A549 treated with Mapracorat at 1 μM for 4 hours (cell line): Measurements from ENCODE around the gene WFDC5. TPM values are rescaled to one million over a fixed set of nuclear protein-coding genes. Genes with fewer than 3 reads are reported as not detected.

Source experiments
- total RNA-seq: library from RNA; stranded (reverse); fragments of 200-300 nt; extraction: Qiagen RNA extraction; gene quantifications from 5 replicates; pipeline ENCODE4 v1.2.3, GENCODE V29; 2022

Gene WFDC5, protein sequence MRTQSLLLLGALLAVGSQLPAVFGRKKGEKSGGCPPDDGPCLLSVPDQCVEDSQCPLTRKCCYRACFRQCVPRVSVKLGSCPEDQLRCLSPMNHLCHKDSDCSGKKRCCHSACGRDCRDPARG
- total RNA-seq, result not detected in 5 replicates

DNA sequence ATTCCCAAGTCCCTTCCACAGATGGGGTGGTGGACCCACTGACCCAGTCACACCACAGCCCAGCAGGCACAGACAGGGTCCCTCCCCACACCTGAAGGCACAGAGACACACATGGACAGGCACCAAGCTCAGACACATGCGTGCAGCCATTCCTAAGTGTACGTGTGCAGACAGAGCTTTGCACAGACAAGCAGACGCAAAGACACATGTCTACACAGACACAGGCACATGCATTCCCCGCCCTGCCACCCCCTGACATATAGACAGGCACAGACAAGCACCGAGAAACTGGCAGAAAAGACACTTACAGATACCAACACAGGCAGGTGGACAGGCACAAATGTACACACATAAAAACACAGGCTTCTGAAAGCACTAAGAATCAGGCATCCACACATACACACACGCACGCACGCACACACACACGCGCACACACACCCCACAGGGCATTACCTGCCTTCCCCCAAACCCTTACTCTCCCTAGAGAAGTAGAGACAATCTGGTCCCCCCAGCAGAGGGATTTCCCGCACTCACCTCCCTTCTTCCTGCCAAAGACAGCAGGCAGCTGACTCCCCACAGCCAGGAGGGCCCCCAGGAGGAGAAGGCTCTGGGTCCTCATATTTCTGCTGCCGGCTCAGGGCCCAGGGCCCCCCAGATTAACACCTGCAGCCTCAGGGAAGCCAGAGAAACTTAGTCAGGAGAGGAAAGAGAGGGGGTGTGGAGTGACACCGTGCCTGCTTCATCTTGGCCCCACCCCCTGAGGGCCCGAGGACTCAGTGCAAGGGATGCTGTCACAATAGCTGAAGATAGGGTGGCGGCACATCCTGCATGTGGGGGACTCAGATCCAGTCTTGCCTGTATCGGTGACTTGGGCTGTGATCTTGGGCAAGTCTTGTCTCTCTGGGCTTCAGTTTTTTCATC is at the start of gene WFDC5:
Gene WFDC5 (minus strand): TSS at position 710 of the 921 bp plus-strand sequence. CDS start 91 bp downstream, at position 619.

DNA sequence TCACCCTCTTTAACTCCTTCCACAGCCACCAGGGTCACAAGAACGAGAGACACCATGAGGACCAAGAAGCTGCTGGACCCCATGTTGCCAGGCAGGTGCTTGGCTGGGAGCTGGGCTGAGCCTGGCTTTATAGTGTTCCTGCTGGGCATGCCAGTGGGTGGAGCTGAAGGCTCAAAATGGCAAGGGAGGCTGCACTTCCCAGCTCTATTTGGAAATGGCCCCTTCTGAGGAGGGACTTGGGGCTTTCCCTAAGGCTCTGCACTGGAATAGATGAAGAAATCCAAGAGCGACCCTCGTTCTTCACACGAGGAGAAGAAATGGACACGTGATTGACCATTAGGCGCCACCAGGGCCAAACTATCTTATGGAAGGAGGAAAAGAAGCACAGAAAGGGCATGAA is 9.4 kb upstream of the WFDC5 start, which contains the start of gene WFDC12:
Gene WFDC12 (minus strand): TSS at position 101 of the 400 bp plus-strand sequence. CDS start 18 bp downstream, at position 83.

DNA sequence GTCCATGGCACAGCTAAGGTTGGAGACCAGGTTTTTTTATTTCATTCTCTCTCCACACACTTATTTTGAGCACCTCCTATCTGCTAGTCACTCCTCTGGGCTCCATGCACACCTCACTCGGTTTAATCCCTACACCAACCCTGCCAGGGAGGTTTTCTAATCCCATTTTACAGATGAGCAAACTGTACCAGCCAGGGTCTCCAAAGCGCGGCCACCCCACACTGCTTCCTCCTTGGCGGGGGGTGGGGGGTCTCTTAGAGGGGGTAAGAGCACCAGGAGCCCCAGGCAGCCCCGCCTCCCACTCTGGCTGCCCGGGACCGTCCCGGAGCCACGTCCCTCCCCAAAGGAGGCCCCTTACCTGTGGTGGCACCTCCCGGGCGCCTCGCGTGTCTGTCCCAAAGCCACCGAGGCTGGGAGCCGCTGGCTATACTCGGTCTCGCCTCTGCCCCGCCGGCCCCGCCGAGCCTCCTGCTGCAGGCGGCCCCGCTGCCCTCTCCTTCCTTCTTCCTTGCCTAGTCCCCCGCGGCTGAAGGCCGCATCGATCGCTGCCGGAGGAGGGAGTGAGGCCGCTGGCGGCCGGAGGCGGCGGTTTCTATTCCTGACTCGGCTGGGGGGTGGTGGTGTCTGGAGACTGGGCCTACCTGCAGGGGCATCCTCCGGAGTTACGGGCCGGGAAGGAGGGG is 14.3 kb downstream of the WFDC5 start, which contains the start of gene KCNS1:
Gene KCNS1 (minus strand): TSS at position 565 of the 683 bp plus-strand sequence. CDS start 1,891 bp downstream, outside the sequence.

Other genes with a start within 250 kb of the WFDC5 start
- 187 to 204 TPM (median 194 TPM) in 5 replicates for gene YWHAB, start 229.5 kb downstream of the WFDC5 start, total RNA-seq
- 11.4 to 20.6 TPM (median 15.7 TPM) in 5 replicates for gene PABPC1L, start 205.1 kb downstream of the WFDC5 start, total RNA-seq
- gene TOMM34, start 154.8 kb downstream of the WFDC5 start, total RNA-seq, result 38.6 to 46.0 TPM (median 39.2 TPM) in 5 replicates
- gene STK4, start 148.7 kb downstream of the WFDC5 start, total RNA-seq, result 11.7 to 14.0 TPM (median 13.0 TPM) in 5 replicates
- not detected in 5 replicates for gene KCNS1, start 14.0 kb downstream of the WFDC5 start, total RNA-seq
- not detected in 5 replicates for gene WFDC12, start 9.3 kb upstream of the WFDC5 start, total RNA-seq
- gene PI3, start 59.7 kb upstream of the WFDC5 start, total RNA-seq, result 2.2 to 4.2 TPM (median 3.7 TPM) in 5 replicates
- gene SEMG1, start 91.9 kb upstream of the WFDC5 start, total RNA-seq, result not detected in 5 replicates
- not detected in 5 replicates for gene SEMG2, start 106.2 kb upstream of the WFDC5 start, total RNA-seq
- 7.2 to 15.2 TPM (median 11.4 TPM) in 5 replicates for gene SLPI, start 139.4 kb upstream of the WFDC5 start, total RNA-seq
- not detected in 5 replicates for gene RBPJL, start 191.7 kb upstream of the WFDC5 start, total RNA-seq
- gene MATN4, start 193.1 kb upstream of the WFDC5 start, total RNA-seq, result 0.09 to 0.26 TPM (median 0.15 TPM) in 4 of 5 replicates, not detected in the other
- 102 to 115 TPM (median 106 TPM) in 5 replicates for gene SDC4, start 233.2 kb upstream of the WFDC5 start, total RNA-seq
- 22.2 to 33.8 TPM (median 31.0 TPM) in 5 replicates for gene SYS1, start 248.0 kb upstream of the WFDC5 start, total RNA-seq